Transverse colon (tissue), 4 donors: ENCODE measurements around the gene CACNA1I. TPM values are rescaled to one million over a fixed set of nuclear protein-coding genes. Genes with fewer than 3 reads are reported as not detected.

ENCODE experiments used
- DNase-seq: peaks from one replicate; pipeline ENCODE4 v3.0.0-alpha.2; 2019
- H3K27ac ChIP-seq, 4 donors: fragments of 200-600 bp; sonication (generic); 2 replicates each; pipeline ENCODE4 v1.5.1; 2016 to 2018; ENCODE audit warnings: inconsistent platforms in 4 of 4
- H3K27me3 ChIP-seq: fragments of 200-600 bp; sonication (generic); 2 replicates; pipeline ENCODE4 v1.5.1; 2017; ENCODE audit warnings: inconsistent platforms
- H3K36me3 ChIP-seq, 4 donors: fragments of 200-600 bp; sonication (generic); 2 replicates each; pipeline ENCODE4 v1.5.1; 2017 to 2019; ENCODE audit warnings: inconsistent platforms in 4 of 4
- H3K4me1 ChIP-seq, 4 donors: fragments of 200-600 bp; sonication (generic); 2 replicates each; pipeline ENCODE4 v1.5.1; 2017 to 2020; ENCODE audit warnings: inconsistent platforms in 4 of 4
- H3K4me3 ChIP-seq, 4 donors: fragments of 200-600 bp; sonication (generic); 1 replicate in 1 of 4; 2 replicates in 3 of 4; pipeline versions ENCODE4 v1.5.1 to v1.6.1; 2017 to 2019; ENCODE audit warnings: inconsistent platforms in 4 of 4
- H3K9me3 ChIP-seq, 2 donors: fragments of 200-600 bp; sonication (generic); 2 replicates each; pipeline ENCODE4 v1.5.1; 2017 to 2019; ENCODE audit warnings: inconsistent platforms in 2 of 2
- CTCF ChIP-seq, 5 experiments: fragments of 200-600 bp in 3 of 5; fragments of 450-650 bp in 2 of 5; sonication (generic) in 3 of 5; IDR thresholded peaks; 1 replicate in 2 of 5; 2 replicates in 3 of 5; pipeline ENCODE4 v1.5.1; 2016 to 2017; ENCODE audit warnings: antibody characterized with exemption in 5 of 5, inconsistent platforms in 3 of 5, mild to moderate bottlenecking in 2 of 5, moderate library complexity in 1 of 5
- EP300 ChIP-seq: sonication (generic); formaldehyde crosslinking; IDR thresholded peaks from one replicate; pipeline ENCODE4 v1.6.1; 2017; ENCODE audit warnings: antibody characterized with exemption, low read depth
- POLR2A ChIP-seq: fragments of 450-650 bp; IDR thresholded peaks from one replicate; pipeline ENCODE4 v1.6.1; 2016; ENCODE audit warnings: antibody characterized with exemption, mild to moderate bottlenecking, moderate library complexity
- POLR2AphosphoS5 ChIP-seq, 3 donors: sonication (generic); formaldehyde crosslinking; IDR thresholded peaks; one replicate each; pipeline ENCODE4 v1.6.1; 2016; ENCODE audit warnings: antibody characterized with exemption in 3 of 3
- WGBS, 2 donors: methylation state at CpG; one replicate each; pipeline ENCODE4 v1.1.5; 2018; ENCODE audit warnings: low coverage in 1 of 2; 5-methylcytosine and 5-hydroxymethylcytosine counted together
- in situ Hi-C, 4 donors: fragments of 200-750 bp; cut with MboI; loops; one replicate each; pipeline versions ENCODE4 v1.15.0 to v1.15.1; 2017; ENCODE audit warnings: low sequenced_read_pairs in 3 of 4, low pct_ligation_motif_present in 1 of 4, low pct_unique_long_range_greater_than_20kb in 1 of 4
- intact Hi-C: fragments of 100-400 bp; cut with DNase I; formaldehyde crosslinking; loops from one replicate; pipeline ENCODE4 v1.15.1; 2023; ENCODE audit warnings: low total_unique reads
- total RNA-seq, 4 donors: library from RNA; depleted of rRNA; stranded (reverse); fragments of >200 nt; gene quantifications; one replicate each; pipeline ENCODE4 v1.1.0, GENCODE V29; 2016

The CACNA1I gene
- total RNA-seq, 4 donors from 2014 or later = 0.14 to 1.1 (median 0.66) TPM

GRCh38 chr22:39593066-39593930, 22.7 kb downstream of the CACNA1I start:
- no peak for DNase-seq
- Histone ChIP-seq H3K4me1 (peaks cover 0 to 4% (median under 1%) of the 10 kb centered on the region in 4 donors), H3K36me3 (no peaks in the 10 kb centered on the region), H3K4me3 (no peak overlapping the region), H3K27me3 (peaks cover 17% of the 10 kb centered on the region), H3K27ac (no peak overlapping the region), H3K9me3 (no peaks in the 10 kb centered on the region)
- WGBS, 2 donors = 68 to 76% methylated on average over 4 to 12 of the region's 12 CpGs
- in situ Hi-C loops (no loop called here), intact Hi-C loops (no loop called here)
- no peak for TF ChIP-seq EP300
- TF ChIP-seq POLR2A = no peak
- TF ChIP-seq CTCF (IDR thresholded peaks at IDR 0.05) = no peak
- no peak for TF ChIP-seq POLR2AphosphoS5 (IDR thresholded peaks at IDR 0.05)

GRCh38 chr22:39593931-39594285, 23.4 kb downstream of the CACNA1I start:
- TF ChIP-seq POLR2AphosphoS5 (IDR thresholded peaks at IDR 0.05) = no peak
- no peak for TF ChIP-seq POLR2A
- no peak for TF ChIP-seq EP300
- no peak for TF ChIP-seq CTCF (IDR thresholded peaks at IDR 0.05)
- no peak overlapping the region for H3K4me3 ChIP-seq
- no peak for DNase-seq
- H3K27ac ChIP-seq = no peak overlapping the region
- no peaks in the 10 kb centered on the region for H3K9me3 ChIP-seq
- peaks cover 0 to 6% (median 4%) of the 10 kb centered on the region in 4 donors for H3K4me1 ChIP-seq
- H3K36me3 ChIP-seq = no peaks in the 10 kb centered on the region
- peaks cover 22% of the 10 kb centered on the region for H3K27me3 ChIP-seq
- 33 to 61% methylated on average over 2 to 6 of the region's 6 CpGs for WGBS, 2 donors
- intact Hi-C loops (no loop called here), in situ Hi-C loops (no loop called here)

DNA sequence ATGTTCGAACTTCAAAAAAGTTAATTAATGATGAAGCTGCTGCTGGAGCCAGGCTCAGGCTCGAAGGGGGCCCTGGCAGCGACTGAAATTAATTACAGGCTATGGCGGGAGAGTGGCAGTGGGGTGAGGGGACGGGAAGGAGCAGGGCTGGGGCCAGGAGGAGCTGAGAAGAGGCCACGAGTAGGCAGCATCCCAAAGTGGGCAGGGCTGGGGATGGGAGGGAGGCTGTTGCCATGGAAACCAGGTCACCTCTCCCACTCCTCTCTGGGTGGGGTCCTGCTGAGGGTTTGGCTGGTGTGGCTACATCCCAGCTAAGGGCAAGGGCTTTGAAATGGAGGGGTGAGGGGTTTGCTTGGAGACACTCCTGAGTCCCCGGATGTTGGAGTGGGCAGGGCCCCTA, 23.9 kb downstream of the CACNA1I start:
- no peaks in the 10 kb centered on the region for H3K9me3 ChIP-seq
- H3K27me3 ChIP-seq = peaks cover 22% of the 10 kb centered on the region
- H3K4me1 ChIP-seq = peaks cover 0 to 6% (median 4%) of the 10 kb centered on the region in 4 donors
- intact Hi-C loops (no loop called here), in situ Hi-C loops (no loop called here)
- no peaks in the 10 kb centered on the region for H3K36me3 ChIP-seq
- WGBS, 2 donors = 58 to 64% methylated on average over 4 to 7 of the region's 7 CpGs
- DNase-seq = no peak
- no peak overlapping the region for H3K4me3 ChIP-seq
- H3K27ac ChIP-seq = no peak overlapping the region
- TF ChIP-seq POLR2A (no peak), EP300 (no peak), CTCF (IDR thresholded peaks at IDR 0.05) (no peak), POLR2AphosphoS5 (IDR thresholded peaks at IDR 0.05) (no peak)

DNA sequence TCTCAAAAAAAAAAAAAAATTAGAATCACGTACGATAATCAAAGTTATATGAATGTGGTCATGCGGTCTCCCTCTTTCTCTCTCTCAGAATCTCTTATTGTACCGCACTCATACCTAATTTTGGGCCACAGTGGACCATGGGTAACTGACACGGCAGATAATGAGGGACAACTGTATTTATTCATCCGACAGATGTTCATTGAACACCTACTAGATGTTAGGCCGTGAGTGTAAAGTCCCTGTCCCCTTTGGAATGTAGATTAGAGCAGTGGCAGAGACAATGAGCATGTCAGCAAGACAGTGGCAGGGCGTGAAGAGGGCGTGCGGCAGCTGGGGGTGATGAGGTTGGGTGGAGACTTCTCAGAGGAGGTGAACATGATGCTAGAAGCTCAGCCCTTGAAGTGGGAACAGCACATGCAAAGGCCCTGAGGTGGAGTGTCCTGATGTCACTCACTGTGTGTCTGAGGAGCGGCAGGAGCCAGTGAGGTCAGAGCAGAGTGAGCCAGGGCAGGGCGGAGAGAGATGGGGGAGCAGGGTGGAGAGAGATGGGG, 25.1 kb downstream of the CACNA1I start:
- Histone ChIP-seq H3K36me3 (no peaks in the 10 kb centered on the region), H3K27me3 (peaks cover 35% of the 10 kb centered on the region), H3K4me3 (no peak overlapping the region), H3K4me1 (peaks cover 0 to 6% (median 4%) of the 10 kb centered on the region in 4 donors), H3K27ac (no peak overlapping the region), H3K9me3 (no peaks in the 10 kb centered on the region)
- in situ Hi-C loops = no loop called here
- 76 to 79% methylated on average over 6 to 10 of the region's 12 CpGs for WGBS, 2 donors
- TF ChIP-seq EP300 (no peak), POLR2AphosphoS5 (IDR thresholded peaks at IDR 0.05) (no peak), CTCF (IDR thresholded peaks at IDR 0.05) (no peak), POLR2A (no peak)
- no peak for DNase-seq
- intact Hi-C loops = no loop called here
